Right lobe of liver (tissue), 6 donors: ENCODE results near the gene SIGLEC10. TPM values are rescaled to one million over a fixed set of nuclear protein-coding genes. Genes with fewer than 3 reads are reported as not detected.
"Not testable (repeated sequence)": the region's sequence is repeated elsewhere in the genome, so short reads cannot be mapped to it uniquely, and the experiment has no call there.

ENCODE experiments used
- ATAC-seq, 4 donors: fragments of 200-7000 bp; cut with Tn5 transposase; one replicate each; pipeline ENCODE4 v1.9.1; 2020; ENCODE audit warnings: mild to moderate bottlenecking in 4 of 4, moderate library complexity in 4 of 4
- DNase-seq, 3 donors: peaks; one replicate each; pipeline ENCODE4 v3.0.0-alpha.2; 2020
- H3K27ac ChIP-seq, 3 donors: fragments of 200-600 bp; one replicate each; pipeline ENCODE4 v1.8.0; 2022
- H3K27me3 ChIP-seq, 2 donors: fragments of 200-600 bp; one replicate each; pipeline ENCODE4 v1.8.0; 2022
- H3K36me3 ChIP-seq, 4 donors: fragments of 200-600 bp; sonication (generic) in 1 of 4; one replicate each; pipeline versions ENCODE4 v1.5.1 to v1.8.0; 2017 to 2022; ENCODE audit warnings: control low read depth in 1 of 4
- H3K4me1 ChIP-seq, 4 donors: fragments of 200-600 bp; sonication (generic) in 1 of 4; one replicate each; pipeline versions ENCODE4 v1.5.1 to v1.8.0; 2017 to 2022; ENCODE audit warnings: control low read depth in 1 of 4
- H3K4me3 ChIP-seq, 3 donors: fragments of 200-600 bp; one replicate each; pipeline ENCODE4 v1.8.0; 2022
- H3K9me3 ChIP-seq, 4 donors: fragments of 200-600 bp; sonication (generic) in 1 of 4; one replicate each; pipeline versions ENCODE4 v1.5.1 to v1.8.0; 2017 to 2022; ENCODE audit warnings: control low read depth in 1 of 4
- POLR2A ChIP-seq: fragments of 450-650 bp; IDR thresholded peaks from one replicate; pipeline ENCODE4 v1.6.1; 2017; ENCODE audit warnings: antibody characterized with exemption, mild to moderate bottlenecking
- WGBS: methylation state at CpG from one replicate; pipeline ENCODE4 v1.1.6; 2018; ENCODE audit warnings: low coverage, low lambda C conversion rate; ENCODE audit not compliant: insufficient coverage; ENCODE audit errors: missing lambda C conversion rate; 5-methylcytosine and 5-hydroxymethylcytosine counted together
- intact Hi-C, 2 donors: fragments of 100-400 bp; cut with DNase I; formaldehyde crosslinking; loops; one replicate each; pipeline versions ENCODE4 v1.11.2 to v1.14.1; 2022
- total RNA-seq, 6 experiments: library from RNA; depleted of rRNA in 2 of 6; stranded (reverse); fragments of >200 nt in 2 of 6; fragmentation: NEBNext Ultra II Directional in 3 of 6; extraction: Animal tissue kit (Norgen Biotek cat#: 25700) in 3 of 6; gene quantifications; one replicate each; pipeline versions ENCODE4 v1.1.0 to v1.2.4, GENCODE V29; 2016 to 2023
- TF ChIP-seq, protein P1 (sequence below), 4 donors: fragments of 200-600 bp in 3 of 4; fragments of 450-650 bp in 1 of 4; IDR thresholded peaks; one replicate each; pipeline versions ENCODE4 v1.5.1 to v1.8.0; 2016 to 2022; ENCODE audit warnings: antibody characterized with exemption in 4 of 4, mild to moderate bottlenecking in 2 of 4
- donor health status: DM: no; HTN: yes; CAD: no.
- donor health status: DM: no; HTN: no; CAD: no.
- donor health status: DM: no; HTN: no; CAD: no.
- donor health status: DM: no; HTN: yes; CAD: no.
- donor health status: DM: no; HTN: yes; CAD: no.

SIGLEC10 gene
- total RNA-seq, 6 experiments from 2014 or later: 2.0 to 12.4 (median 5.6) TPM

- ATAC-seq: no peak
- TF ChIP-seq, protein P1, sequence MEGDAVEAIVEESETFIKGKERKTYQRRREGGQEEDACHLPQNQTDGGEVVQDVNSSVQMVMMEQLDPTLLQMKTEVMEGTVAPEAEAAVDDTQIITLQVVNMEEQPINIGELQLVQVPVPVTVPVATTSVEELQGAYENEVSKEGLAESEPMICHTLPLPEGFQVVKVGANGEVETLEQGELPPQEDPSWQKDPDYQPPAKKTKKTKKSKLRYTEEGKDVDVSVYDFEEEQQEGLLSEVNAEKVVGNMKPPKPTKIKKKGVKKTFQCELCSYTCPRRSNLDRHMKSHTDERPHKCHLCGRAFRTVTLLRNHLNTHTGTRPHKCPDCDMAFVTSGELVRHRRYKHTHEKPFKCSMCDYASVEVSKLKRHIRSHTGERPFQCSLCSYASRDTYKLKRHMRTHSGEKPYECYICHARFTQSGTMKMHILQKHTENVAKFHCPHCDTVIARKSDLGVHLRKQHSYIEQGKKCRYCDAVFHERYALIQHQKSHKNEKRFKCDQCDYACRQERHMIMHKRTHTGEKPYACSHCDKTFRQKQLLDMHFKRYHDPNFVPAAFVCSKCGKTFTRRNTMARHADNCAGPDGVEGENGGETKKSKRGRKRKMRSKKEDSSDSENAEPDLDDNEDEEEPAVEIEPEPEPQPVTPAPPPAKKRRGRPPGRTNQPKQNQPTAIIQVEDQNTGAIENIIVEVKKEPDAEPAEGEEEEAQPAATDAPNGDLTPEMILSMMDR (IDR thresholded peaks at IDR 0.05): no peak
- TF ChIP-seq POLR2A: no peak
- Histone ChIP-seq H3K4me1 (no peaks in the 10 kb centered on the region), H3K27me3 (no peaks in the 10 kb centered on the region), H3K36me3 (no peaks in the 10 kb centered on the region), H3K9me3 (no peaks in the 10 kb centered on the region), H3K4me3 (no peak overlapping the region), H3K27ac (no peak overlapping the region)
- WGBS: 4% methylated on average over 19 of the region's 39 CpGs
- DNase-seq: no peak
- intact Hi-C loops: no loop called here
Measured at GRCh38 chr19:51421229-51422052, 4.0 kb upstream of the SIGLEC10 start.

GRCh38 chr19:51420511-51420910 lies 3.1 kb upstream of the SIGLEC10 start:
- WGBS: 76% methylated on average over 11 of the region's 11 CpGs

GRCh38 chr19:51418707-51419106 lies 1.3 kb upstream of the SIGLEC10 start:
- ATAC-seq (no peak), DNase-seq (no peak)
- no peaks in the 10 kb centered on the region for H3K9me3 ChIP-seq
- intact Hi-C loops: loop anchor here in 1 of 2 donors (10.0 kb wide), 1 partner anchor 94 kb away; no protein-coding TSS in a partner anchor
- no peak for TF ChIP-seq POLR2A
- TF ChIP-seq, protein P1 (IDR thresholded peaks at IDR 0.05): no peak
- no peaks in the 10 kb centered on the region for H3K36me3 ChIP-seq
- H3K27ac ChIP-seq: no peak overlapping the region
- H3K4me3 ChIP-seq: no peak overlapping the region
- WGBS: 69% methylated on average over 2 of the region's 2 CpGs
- no peaks in the 10 kb centered on the region for H3K4me1 ChIP-seq
- no peaks in the 10 kb centered on the region for H3K27me3 ChIP-seq

More at GRCh38 chr19:51420511-51420910, 3.1 kb upstream of the SIGLEC10 start:
- H3K4me1 ChIP-seq, DNase-seq, H3K36me3 ChIP-seq, H3K9me3 ChIP-seq, intact Hi-C loops, ATAC-seq, H3K4me3 ChIP-seq, H3K27ac ChIP-seq, H3K27me3 ChIP-seq: not testable (repeated sequence)

DNA sequence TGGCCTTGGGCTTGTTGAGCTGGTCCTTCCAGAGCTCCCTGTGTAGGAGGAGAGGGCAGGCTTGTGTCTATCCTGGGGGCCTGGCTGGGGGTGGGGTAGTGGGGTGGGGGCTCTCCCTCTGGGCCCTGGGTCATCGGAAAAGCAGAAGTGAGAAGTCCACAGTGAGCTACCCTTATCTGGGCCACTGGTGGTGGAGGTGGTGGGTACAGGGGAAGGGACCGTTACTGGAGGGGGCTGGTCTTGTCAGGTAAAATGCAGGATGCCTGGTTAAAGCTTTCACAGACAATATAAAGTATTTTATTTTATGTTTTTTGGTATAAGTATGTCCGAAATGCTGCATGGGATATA lies 342 bp upstream of the SIGLEC10 start:
- H3K27ac ChIP-seq: peak overlapping the region in 1 of 3 donors; percentile 29
- H3K4me3 ChIP-seq: no peak overlapping the region
- no peaks in the 10 kb centered on the region for H3K4me1 ChIP-seq
- DNase-seq: no peak
- 40% methylated on average over 2 of the region's 3 CpGs for whole genome bisulfite sequencing
- intact Hi-C loops: loop anchor here in 1 of 2 donors (10.0 kb wide), 1 partner anchor 93 kb away; no protein-coding TSS in a partner anchor
- no peaks in the 10 kb centered on the region for H3K36me3 ChIP-seq
- TF ChIP-seq, protein P1 (IDR thresholded peaks at IDR 0.05): no peak
- no peak for TF ChIP-seq POLR2A
- peak in 3 of 4 donors; percentile 2 to 29 (median 7) for ATAC-seq
- no peaks in the 10 kb centered on the region for H3K27me3 ChIP-seq
- no peaks in the 10 kb centered on the region for H3K9me3 ChIP-seq

DNA sequence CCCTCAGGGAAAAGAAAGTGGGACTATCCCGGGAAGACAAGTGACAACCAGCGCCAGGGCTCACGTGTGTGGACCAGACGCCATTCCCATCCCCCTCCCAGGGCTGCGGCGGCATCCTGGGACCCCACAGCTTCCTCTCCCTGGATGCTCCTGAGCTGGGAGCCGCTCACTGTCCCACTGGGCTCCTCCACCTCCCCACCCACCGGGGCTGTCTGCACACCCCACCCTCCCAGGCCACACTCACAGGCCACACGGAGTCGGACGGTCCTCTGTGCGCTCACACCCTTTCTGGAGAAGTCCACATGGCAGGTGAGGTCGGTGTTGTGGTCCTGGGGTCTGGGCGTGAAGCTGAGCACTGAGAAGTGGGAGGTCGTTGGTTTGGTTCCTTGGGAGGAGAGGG lies 1.0 kb downstream of the SIGLEC10 start:
- H3K27ac ChIP-seq, DNase-seq, H3K9me3 ChIP-seq, H3K4me1 ChIP-seq, ATAC-seq, H3K27me3 ChIP-seq, H3K4me3 ChIP-seq, H3K36me3 ChIP-seq: not testable (repeated sequence)
- no CpG with 5 or more reads among the region's 15 CpGs for WGBS
- intact Hi-C loops: loop anchor here in 1 of 2 donors (10.0 kb wide), 1 partner anchor 92 kb away; no protein-coding TSS in a partner anchor
